SH-SY5Y (cell line): ENCODE measurements around the gene RABGAP1L.

Experiments used
- GATA2 ChIP-seq: IDR thresholded peaks from 2 replicates; pipeline ENCODE4 v1.6.1; 2011; ENCODE audit warnings: mild to moderate bottlenecking, low read depth, low read length
- GATA3 ChIP-seq: IDR thresholded peaks from 2 replicates; pipeline ENCODE4 v1.6.1; 2011; ENCODE audit warnings: low read depth, mild to moderate bottlenecking, low read length, moderate library complexity

DNA sequence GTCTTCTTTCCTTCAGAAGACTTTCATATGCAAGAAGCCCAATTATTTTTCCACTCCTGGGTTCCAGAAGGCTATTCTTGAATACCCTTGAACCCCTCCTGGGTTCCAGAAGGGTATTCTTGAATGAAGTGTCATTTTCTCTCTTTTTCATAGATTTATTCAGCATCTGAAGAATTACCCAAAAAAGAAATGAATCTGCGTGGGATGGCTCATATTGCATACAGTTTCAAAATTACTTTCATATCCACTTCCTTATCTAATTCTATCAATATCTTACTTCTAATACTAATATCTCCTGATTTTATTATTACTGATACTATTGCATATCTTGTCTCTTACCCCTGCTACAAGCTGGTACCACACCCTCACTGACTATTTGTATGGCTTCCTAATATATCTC lies 22.6 kb upstream of the RABGAP1L start:
- no peak for TF ChIP-seq GATA2
- no peak for TF ChIP-seq GATA3
